SIG-M5 treated with dmso at 0.1 percent for 504 hours (cell line): ENCODE data around the gene RBM28.

Experiments used
- DNase-seq: peaks from one replicate; lab custom pipeline; 2025; ENCODE audit not compliant: unreplicated experiment; lab: John Stamatoyannopoulos, UW

RBM28 gene, protein sequence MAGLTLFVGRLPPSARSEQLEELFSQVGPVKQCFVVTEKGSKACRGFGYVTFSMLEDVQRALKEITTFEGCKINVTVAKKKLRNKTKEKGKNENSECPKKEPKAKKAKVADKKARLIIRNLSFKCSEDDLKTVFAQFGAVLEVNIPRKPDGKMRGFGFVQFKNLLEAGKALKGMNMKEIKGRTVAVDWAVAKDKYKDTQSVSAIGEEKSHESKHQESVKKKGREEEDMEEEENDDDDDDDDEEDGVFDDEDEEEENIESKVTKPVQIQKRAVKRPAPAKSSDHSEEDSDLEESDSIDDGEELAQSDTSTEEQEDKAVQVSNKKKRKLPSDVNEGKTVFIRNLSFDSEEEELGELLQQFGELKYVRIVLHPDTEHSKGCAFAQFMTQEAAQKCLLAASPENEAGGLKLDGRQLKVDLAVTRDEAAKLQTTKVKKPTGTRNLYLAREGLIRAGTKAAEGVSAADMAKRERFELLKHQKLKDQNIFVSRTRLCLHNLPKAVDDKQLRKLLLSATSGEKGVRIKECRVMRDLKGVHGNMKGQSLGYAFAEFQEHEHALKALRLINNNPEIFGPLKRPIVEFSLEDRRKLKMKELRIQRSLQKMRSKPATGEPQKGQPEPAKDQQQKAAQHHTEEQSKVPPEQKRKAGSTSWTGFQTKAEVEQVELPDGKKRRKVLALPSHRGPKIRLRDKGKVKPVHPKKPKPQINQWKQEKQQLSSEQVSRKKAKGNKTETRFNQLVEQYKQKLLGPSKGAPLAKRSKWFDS

DNA sequence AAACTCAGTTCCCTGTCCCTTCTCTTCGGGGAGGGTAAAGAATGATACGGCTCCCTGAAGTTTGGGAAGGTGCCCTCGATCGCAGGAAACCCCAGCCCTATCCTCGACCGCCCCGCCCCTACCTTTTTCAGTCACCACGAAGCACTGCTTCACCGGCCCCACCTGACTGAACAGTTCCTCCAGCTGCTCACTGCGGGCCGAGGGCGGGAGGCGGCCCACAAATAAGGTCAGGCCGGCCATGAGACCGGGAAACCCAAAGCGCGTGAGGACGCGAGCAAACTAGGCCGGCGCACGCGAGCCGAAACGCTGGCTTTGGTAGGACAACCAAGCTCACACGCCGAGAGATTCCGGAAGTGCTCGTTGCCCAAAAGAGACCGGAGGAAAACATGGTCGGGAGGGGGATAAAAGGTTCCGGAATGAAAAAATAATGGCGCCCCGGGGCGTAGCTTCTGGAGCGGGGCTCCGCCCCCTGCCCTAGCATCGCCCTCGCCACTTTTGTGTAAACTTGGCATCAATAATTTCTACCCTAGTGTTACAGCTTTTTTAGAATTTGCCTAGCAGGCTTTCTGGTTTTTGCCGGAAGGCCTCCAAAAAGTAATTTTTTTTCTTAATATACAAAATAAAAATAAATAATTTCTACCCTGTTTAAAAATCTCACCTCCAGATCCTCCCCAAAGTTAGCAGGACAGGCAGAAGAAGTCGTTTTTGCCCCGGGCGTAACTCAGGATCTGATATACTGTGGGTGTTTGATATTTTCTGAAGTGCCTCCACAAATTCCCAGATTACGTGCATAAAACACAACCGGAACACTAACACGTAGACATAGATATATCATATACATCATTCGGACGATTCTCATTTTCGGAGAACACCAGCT lies at the start of gene RBM28:
Gene RBM28 (minus strand): TSS at position 355 of the 877 bp plus-strand sequence. CDS start 115 bp downstream, at position 240.
- peak; percentile 93 for DNase-seq

GRCh38 chr7:128392446-128393327 lies 49.0 kb upstream of the RBM28 start:
- DNase-seq = no peak

GRCh38 chr7:128391805-128392204 lies 48.1 kb upstream of the RBM28 start:
- no peak for DNase-seq

GRCh38 chr7:128390871-128391565 lies 47.3 kb upstream of the RBM28 start:
- DNase-seq = no peak

GRCh38 chr7:128389618-128390329 lies 46.1 kb upstream of the RBM28 start:
- no peak for DNase-seq

DNA sequence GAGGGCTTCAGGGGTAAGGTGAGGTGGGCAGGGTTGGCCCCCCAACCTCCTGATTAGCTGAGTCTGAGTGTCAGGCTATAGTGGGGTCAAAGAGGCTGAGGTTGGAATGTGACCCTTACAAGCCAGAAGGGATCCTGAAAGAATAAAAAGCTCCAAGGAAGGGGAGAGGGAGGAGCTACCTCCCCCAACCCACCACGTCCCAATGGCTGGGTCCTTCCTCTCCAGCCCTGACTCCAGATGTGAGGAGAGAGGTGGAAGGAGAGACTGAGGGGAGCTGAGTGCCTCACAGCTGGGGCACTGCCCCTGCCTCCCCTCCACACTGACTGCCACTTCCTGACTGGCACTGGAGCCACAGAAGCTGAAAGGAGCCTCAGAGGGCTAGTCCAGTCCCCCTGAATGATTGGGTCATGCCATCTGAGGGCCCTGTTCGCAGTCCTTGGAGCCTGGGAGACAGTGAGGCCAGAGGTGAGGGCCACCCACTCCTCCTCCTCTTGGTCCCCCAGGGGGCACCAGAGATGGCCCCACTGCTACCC lies 45.4 kb upstream of the RBM28 start:
- no peak for DNase-seq

- no peak for DNase-seq
Measured at GRCh38 chr7:128388145-128388485, 44.4 kb upstream of the RBM28 start.

DNA sequence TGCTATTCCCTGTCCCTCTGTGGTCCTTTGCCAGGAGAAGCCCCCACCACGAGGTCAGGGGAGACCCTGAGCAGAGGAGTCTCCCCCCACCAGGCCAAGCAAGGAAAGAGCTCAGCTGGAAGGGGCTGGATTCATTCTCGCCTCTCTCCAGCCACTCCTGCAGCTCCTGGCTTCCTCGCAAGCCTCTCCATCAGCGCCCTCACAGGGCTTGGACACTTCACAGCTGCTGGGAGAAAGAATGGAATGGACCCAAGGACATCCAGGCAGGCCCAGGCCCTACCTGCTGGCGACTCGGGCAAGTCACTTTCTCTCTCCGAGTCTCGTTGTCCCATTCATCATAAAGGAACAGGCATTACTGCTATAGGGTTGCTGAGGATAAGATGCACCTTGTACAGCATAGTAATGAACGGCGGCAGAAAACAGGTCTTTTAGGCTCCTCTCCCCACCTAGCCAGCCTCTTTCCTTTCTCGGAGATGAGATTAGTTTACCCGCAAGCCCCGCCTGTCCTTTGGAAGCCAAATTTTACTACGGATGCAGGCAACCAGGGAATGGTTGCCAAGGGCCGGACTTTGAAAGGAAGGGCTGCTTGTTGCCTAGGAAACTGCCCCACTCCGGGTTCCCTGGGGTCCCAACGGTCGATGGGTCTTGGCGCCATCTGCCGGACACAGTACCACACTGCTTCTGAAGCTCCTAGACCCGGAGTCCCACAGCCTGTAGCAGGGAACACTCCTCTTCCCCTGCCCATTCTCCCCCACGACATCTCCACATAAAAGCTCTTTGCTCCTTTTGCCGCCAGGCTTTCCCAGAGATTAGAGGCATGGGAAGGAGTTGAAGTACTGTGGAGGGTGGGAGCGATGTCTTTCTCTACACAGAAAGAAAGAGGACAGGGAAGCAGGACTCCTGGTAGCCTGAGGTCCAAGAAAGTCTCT lies 43.8 kb upstream of the RBM28 start:
- DNase-seq = peak; percentile 57

GRCh38 chr7:128385988-128386925 lies 42.5 kb upstream of the RBM28 start:
- DNase-seq = no peak

DNA sequence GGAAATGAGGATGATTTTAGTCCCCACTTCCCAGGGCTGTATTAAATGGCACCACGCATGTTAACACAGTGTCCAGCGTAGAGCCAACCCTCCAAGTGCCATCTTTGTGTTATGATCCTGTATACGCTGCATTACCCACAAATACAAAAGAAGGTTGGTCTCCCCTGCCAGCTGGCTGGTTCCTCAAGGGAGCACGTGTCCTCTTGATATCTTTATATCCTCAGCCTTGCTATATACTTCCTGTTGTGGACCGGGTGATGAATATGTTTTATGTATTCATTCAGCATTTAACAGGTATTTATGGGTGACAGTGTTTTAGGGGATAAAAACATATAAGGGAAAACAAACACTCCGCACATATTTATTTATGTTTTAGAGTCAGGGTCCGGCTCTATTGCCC lies 41.0 kb upstream of the RBM28 start:
- DNase-seq = no peak

GRCh38 chr7:128383776-128384175 lies 40.1 kb upstream of the RBM28 start:
- DNase-seq = no peak

- DNase-seq = peak; percentile 59
Measured at GRCh38 chr7:128381161-128381821, 37.6 kb upstream of the RBM28 start.

DNA sequence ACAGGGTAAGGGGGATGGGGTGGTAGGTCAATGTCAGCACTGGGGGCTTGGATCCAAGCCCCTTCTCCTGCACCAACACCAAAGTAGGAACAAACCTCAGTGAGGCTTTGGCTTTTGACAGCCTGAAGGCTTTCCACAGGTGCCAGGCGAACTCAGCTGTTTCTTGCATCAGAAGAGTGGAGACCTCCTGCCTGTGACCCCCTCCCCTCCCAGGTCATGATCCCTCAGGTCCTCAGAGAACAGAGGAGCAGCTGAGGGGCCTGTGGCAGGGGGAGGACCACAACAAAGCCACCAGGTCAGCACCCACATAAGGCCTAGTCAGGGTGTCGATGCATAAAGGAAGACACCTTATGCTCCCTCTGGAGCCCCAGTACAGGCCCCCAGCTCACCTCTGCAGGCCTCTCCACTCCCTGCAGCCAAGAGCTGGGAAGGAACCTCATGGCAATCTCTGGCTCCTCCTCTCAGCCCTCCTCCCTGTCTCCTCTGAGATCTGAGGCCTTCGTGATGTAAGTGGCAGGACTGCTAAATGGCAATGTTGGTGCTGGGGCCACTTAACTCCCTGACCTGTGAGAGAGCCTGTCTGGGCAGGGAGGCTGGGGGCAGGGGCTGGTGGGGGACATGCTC lies 36.9 kb upstream of the RBM28 start:
- no peak for DNase-seq

GRCh38 chr7:128379900-128380479 lies 36.3 kb upstream of the RBM28 start:
- no peak for DNase-seq

- DNase-seq = no peak
Measured at GRCh38 chr7:128378637-128379036, 34.9 kb upstream of the RBM28 start.
